GM19035 (cell line): ENCODE measurements around the gene ATP6V1E1.
"Not testable (repeated sequence)": the region's sequence is repeated elsewhere in the genome, so short reads cannot be mapped to it uniquely, and the experiment has no call there.

Source experiments
- ATAC-seq: cut with Tn5 transposase; IDR thresholded peaks from one replicate; pipeline ENCODE4 v1.9.1; 2021; ENCODE audit not compliant: unreplicated experiment

ATP6V1E1 gene

DNA sequence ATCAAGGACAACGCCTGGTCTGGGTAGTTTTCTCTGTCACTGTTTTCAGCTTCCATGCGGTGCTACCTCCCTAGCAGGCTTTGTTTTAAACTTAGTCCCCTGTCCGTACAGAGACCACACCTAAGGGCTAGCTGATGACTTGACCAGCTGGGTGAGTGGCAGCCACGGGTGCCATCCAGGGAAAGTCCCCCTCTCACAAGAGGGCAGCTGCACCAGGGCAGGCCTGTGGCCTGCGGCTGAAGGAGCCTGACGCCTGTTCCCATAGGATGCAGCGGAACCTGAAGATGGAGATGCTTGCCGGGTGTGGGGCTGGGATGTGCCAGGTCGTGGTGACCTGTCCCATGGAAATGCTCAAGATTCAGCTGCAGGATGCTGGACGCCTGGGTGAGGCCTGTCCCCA lies 45.4 kb downstream of the ATP6V1E1 start:
- no peak for ATAC-seq

DNA sequence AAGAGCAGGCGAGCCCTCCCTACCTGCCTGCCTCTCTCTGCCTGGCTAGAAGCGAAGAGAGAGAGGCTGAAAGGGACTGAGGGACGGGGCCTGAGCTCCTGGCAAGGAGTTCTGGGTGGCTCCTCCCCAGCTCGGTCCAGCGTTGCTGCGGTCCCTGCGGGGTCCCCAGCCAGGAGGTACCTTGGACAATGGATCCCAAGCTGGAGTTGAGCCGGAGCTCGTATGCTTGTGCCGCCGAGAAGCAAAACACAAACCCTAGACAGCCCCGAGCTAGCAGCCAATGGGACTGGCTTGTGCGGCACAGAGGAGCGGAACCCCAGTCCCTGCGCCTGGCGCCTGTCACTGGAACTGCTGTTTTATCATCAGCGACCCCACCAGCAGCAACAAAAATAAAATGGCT lies 46.9 kb downstream of the ATP6V1E1 start:
- ATAC-seq: no peak

DNA sequence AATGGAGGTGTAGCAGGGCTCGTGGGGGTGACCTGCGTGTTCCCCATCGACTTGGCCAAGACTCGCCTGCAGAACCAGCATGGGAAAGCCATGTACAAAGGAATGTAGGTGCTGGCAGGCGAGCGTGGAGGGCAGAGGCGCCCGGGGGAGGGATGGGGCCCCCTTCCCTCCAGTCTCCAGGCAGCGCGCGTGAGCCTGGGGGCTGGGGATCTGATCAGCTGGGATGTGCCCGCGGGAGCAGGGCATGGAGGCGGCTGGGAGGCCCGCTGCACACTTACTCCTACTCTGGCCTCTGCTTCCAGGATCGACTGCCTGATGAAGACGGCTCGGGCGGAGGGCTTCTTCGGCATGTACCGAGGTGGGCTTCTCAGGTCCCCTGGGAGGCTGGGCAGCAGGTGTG lies 47.5 kb downstream of the ATP6V1E1 start:
- ATAC-seq: no peak

DNA sequence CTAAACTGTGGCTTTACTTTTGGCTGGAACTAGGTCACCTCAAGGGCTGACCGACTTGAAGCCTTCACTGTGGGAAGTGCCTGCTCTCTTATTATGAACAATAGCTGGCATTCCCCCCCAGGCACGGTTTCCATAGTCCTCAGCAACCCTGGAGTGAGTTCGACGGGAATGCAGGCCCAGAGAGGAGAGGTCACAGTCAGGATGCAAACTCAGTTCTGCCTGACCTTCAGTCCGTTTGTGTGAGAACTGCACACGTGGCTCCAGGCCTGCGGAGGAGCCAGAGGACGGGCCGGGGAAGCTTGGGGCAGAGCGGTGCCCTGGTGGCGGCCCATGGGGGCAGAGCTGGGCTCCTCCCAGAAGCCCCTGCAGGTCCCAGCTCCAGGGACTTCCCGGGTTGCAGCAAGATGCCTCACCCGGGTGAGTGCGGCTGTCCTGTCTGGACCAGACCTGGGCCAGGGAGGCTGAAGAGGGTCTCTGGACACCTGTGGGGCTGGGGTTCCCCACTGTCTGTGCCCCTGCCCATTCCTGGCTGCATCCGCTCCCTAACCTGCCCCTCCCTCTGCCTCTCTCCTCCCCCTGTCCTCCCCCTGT lies 48.0 kb downstream of the ATP6V1E1 start:
- ATAC-seq: no peak

DNA sequence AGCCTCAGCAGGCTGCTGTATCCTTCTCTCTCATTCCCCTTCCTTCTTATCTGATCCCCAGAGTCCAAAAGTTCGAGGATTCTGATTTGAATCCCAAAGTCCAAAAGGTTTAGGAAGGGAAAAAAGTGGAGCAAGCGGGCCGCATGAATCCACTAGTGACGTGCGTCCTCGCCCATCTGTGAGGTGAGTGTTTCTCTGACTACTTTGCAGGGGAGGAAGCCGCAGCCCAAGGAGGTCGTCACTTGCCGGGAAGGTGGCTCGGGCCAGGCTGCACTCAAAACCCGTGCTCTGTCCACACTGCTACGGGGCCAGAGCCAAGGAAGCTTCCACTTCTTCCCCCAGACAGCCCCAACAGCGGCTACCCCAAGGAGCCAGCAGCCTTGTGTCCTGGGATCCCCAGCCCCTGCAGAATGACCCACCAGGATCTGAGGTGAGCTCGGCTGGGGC lies 49.0 kb downstream of the ATP6V1E1 start:
- ATAC-seq: no peak

DNA sequence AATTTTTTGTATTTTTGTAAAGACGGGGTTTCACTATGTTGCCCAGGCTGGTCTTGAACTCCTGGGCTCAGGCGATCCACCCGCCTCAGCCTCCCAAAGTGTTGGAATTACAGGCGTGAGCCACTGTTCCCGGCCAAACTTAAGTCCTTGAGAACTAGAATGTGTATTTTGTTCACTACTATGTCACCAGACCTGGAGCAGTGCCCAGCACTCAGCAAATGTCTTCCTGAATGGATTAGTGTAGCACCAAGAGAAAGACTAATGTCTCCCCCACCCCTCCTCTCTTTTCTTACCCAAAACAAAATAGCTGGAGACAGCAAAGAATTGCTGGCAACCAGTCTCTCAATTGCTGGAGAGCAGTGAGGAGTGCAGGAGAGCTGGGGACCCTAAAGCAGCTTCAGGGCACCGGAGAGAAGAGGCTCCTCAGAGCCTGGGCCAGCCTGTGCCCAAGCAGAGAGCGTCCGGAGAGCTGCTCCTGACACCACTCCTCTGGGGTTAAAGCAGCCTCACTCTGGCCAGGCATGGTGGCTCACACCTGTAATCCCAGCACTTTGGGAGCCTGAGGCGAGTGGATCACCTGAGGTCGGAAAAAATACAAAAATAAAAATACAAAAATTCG lies 50.3 kb downstream of the ATP6V1E1 start:
- ATAC-seq: no peak

DNA sequence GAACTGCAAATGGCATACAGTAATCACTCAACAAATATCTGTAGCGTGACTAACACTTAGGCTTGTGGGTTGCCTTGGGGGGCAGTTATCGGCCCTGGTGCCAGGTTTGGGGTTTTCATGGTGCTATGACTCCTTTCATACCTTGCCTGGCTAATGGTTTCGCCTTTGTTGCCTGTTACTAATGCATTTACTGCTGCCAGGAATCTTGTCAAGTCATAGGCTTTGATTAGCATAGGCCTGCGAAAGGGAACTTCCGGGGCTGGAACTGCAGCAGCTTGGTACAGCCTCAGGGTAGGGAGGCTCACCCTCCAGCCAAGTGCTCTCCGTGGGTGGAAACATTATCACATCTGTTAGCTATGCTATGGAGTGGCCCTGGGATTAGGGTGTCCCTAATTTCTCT lies 52.1 kb downstream of the ATP6V1E1 start:
- no peak for ATAC-seq

DNA sequence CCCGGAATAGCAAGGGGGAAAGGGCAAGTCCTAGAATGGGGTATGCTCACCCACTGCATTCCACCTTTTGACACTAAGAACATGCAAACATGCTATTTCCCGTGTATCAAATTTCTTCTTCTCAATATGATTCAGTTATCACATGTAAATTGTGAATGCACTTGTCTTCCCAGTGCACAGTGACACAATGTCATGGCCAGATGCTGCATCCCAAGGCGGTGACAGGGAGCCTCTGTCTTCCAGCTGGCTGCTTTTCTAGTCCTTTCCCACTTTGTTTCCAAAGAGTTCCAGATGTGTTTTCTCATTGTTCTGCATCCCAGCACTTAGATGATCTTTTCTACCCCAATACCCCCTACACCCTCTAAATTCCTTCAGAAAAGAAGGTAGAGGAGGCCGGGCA lies 52.9 kb downstream of the ATP6V1E1 start:
- ATAC-seq: no peak

DNA sequence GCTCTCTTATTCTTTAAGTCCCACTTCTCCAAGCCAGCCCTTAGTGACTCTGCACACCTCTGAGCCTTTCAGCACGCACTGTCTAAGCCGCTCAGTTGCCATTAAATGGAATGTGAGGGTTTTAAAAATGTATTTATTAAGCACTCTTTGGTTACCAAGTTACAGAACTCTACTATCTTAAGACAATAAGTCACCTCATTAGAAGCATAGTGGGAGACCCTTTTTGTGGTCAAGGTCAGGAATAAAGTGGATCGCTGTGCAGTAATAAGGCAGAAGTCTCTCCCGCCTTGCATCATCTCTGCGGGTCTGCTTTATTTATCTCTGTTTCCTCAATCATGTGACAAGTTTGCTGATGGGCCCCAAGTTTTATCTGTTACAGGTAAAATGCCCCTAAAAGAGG lies 53.4 kb downstream of the ATP6V1E1 start:
- no peak for ATAC-seq

DNA sequence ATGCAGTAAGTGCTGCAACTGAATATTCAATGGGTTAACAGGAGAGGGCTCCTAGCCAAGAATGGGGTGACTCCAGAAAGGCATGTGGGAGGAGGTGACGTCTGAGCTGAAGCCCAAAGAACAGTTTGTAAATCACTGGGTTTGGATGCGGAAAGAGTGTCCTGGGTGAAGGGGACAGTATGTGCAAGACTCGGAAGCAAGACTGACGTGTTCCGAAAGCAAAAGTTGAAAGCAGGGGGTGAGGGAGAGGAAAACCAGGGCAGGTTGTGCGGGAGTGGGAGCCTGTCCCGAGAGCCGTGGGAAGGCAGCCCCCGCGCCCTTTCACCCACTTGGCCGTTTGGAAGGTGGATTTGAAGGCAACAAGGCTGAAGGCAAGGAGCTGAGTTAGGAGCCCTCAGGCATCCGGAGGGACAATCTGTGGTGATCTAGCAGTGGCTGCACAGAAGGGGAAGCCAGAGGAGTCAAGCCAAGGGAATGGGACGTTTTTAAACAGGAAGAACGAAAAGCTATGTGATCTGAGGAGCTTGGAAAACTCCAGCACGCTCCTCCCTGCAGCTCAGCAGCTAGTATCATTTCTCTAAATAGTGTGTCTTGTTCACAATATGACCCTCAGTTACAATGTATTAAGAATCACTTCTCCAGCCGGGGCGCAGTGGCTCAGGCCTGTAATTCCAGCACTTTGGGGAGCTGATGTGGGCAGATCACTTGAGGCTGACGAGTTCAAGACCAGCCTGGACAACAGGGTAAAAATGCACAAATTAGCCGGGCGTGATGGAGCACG lies 57.5 kb downstream of the ATP6V1E1 start:
- ATAC-seq: no peak

DNA sequence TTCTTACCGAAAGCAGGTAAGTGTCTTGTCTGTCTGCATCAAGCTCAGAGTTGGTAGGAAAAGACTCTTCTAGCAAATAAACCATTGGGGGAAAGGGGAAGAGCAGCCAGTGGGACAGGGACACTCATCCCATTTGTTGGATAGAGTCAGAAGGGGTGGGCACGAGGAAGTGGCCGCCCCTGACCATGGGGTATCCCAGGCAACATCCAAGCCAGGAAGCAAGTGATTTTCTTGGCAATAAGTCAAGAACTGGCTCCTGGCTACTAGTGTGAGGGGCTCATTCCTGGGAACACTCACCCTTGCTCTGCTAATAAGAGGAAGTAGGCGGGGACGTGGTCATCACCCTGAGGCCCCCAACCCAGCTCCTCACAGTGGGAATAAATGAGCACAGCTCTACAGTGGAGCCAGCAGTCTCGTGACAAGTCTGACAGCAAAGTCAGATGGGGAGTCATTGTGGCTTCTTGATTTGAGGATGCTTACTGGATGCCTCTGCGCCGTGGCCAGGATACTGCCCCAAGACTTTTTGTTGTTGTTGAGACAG lies 58.5 kb downstream of the ATP6V1E1 start:
- no peak for ATAC-seq

DNA sequence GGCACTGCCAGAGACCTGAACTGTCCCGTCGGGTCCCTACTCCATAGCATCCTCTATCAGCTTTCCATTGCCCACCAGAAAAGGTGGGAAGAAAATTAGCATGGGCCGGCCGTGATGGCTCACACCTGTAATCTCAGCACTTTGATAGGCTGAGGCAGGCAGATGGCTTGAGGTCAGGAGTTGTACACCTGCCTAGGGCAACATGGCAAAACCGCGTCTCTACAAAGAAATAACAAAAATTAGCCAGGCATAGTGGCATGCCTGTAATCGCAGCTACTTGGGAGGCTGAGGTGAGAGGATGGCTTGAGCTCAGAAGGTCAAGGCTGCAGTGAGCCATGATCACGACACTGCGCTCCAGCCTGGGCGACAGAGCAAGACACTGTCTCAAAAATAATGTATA lies 61.8 kb downstream of the ATP6V1E1 start:
- ATAC-seq: no peak

DNA sequence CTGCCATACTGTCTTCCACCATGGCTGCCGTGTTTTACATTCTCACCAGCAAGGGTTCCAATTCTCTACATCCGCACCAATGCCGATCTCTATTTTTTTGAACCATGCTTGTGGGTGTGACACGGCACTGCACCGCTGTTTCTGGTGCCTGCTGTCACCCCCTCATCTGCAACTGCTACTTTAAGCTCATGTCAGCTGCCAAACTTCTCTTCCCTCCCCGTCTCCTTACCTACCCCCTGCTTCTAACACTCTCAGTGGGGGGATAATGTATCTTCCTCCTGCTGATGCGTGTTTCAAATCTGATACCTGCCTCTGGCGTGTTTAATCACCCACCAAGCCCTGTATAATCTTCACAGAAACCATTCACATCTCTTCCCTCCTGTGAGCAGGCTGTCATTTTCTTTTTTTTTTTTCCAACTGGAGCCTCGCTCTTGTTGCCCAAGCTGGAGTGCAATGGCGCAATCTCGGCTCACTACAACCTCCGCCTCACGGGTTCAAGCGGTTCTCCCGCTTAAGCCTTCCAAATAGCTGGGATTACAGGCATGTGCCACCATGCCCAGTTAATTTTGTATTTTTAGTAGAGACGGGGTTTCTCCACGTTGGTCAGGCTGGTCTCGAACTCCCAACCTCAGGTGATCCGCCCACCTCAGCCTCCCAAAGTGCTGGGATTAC lies 62.4 kb downstream of the ATP6V1E1 start:
- ATAC-seq: not testable (repeated sequence)

DNA sequence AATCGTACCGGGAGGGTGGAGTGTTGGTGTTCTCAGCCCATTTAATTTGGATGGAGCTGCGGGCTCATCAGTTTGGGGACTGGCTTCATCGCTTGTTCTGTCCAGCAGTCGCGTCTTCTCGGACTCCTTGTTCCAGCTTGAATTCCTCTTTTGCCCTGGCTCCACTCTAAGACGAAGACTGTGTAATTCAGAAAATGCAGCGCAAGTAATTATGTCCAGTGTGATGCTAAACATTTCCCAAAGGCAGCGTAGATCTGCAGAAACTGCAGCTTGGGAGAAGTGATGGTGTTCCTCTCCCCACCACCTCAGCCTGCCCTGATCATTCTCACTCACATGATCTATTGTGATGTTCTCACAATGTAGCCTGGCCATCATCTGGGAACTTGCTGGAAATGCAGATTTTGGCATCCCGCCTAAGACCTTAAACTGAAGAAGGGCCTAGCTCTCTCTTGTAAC lies 64.6 kb downstream of the ATP6V1E1 start:
- no peak for ATAC-seq

DNA sequence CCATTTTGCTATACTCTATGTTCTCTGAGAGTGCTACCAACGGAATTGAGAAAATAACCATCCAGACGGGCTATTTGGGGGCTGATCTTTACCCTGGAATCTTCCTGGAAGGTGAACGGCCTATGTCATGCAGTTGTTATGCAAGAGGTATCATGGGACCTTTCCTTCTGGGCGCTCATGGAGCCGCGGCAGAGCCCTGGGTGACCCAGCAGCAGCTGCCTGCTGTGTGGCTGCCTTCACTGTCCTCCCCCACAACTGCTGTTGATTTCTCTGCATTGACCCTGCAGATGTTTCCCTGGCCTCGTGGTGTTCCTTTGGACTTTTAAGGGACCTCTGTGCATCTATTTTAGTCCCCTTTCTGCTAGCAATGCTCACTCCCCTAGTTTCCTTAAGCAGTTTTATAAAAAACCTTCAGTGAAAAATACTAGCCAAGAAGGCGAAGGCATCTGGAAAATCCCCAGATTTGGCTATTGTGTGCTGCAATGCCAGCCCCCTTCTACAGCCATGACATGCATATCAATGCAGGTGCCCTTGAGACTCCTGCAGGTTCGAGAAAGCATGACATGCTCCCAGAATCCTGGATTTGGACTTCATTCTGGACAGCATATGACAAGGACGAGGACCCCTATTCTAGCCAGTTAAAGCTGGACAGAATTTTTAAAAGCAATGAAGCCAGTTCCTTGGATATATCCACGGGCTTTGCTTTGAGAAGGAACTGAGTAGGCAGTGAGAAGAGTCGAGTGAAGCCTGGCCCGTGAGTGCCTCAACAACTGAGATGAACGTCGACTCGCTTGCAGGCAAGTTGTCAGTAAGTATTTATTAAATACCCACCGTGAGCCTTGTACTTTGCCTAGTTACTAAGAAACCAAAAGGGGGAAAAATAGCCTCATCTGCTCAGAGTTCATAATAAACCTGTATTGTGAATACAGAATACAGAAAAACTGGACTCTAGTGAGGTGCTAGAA lies 65.4 kb downstream of the ATP6V1E1 start, which contains the start of gene SLC25A18:
TSS of gene SLC25A18 (plus strand) at position 593 of the 965 bp plus-strand sequence. CDS start 16,447 bp downstream, outside the sequence.
- ATAC-seq: no peak

DNA sequence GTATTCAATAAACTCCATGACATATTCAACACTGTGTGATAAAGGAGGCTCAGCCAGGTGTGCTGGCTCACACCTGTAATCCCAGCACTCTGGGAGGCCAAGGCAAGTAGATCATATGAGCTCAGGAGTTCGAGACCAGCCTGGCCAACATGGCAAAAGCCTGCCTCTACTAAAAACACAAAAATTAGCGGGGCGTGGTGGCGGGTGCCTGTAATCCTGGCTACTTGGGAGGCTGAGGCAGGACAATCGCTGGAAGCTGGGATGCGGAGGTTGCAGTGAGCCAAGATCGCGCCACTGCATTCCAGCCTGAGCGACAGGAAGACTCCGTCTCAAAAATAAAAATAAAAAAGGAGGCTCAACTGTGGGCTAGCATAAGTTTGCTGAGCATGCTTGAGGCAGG lies 69.4 kb downstream of the ATP6V1E1 start:
- ATAC-seq: no peak

DNA sequence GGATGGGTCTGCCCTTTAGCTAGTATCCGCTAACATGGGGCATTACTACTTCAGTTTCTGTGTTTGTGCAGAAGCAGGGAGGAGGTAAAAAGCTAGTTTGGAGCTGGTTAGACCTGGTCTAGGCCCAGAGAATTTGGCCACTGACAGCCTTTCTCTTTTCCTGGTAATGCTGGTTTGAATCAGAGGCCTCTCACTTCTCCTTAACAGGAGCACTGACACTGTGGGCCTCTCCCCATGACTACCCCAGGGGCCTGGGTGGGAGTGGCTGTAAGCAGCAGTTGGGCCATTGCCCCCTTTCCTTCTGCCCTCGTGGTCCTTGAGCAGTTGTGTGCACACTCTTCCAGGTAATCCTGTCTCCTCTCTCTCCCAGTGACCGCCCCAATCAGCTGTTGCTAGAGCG lies 73.7 kb downstream of the ATP6V1E1 start:
- no peak for ATAC-seq

DNA sequence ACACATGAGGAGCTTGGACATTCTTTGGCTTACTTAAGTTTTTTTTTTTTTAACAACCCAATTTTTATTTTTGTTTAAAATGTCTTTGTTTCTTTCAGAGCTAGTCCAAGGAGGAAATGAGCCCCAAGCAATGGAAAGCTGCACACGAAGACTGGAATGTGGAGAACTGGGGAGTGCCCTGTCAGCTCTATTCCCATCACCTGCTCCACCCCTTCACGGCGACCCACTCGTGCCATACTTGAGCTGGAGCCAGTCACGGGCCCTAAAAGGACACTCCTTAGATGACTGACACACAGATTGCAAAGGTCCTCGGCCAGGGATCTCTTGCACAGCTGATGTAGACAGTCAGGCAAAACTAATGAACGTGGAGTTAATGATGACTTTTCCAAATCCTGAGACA lies 75.8 kb downstream of the ATP6V1E1 start:
- ATAC-seq: no peak

DNA sequence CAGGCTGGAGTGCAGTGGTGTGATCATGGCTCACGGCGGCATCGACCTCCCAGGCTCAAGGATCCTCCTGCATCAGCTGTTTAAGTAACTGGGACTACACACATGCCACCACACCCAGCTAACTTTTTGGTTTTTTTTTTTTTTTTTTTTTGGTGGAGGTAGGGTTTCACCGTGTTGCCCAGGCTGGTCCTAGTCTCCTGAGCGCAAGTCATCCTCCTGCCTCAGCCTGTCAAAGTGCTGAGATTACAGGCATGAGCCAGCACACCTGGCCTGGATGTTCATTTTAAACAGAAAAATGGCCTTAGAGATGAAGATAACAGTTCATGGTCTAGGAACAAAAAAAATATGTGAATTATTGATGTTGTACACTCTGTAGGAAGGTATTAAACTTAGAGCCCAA lies 78.9 kb downstream of the ATP6V1E1 start:
- no peak for ATAC-seq

DNA sequence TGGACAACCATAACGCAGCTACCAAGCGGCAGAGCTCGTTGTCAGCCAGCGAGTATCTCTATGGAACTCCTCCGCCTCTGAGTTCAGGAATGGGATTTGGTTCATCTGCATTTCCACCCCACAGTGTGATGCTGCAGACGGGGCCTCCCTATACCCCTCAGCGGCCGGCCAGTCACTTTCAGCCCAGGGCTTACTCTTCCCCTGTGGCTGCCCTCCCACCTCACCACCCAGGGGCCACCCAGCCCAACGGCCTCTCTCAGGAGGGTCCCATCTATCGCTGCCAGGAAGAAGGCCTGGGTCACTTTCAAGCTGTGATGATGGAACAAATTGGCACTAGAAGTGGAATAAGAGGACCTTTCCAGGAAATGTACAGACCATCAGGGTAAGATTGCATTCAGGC lies 79.4 kb downstream of the ATP6V1E1 start:
- no peak for ATAC-seq
